HepG2 (cell line): ENCODE measurements around the gene SDHAF3. TPM values are rescaled to one million over a fixed set of nuclear protein-coding genes. Genes with fewer than 3 reads are reported as not detected.

Experiments used
- BATF2 ChIP-seq: sonication (generic); formaldehyde crosslinking; IDR thresholded peaks from 2 replicates; pipeline ENCODE4 v1.8.0; 2022; ENCODE audit warnings: mild to moderate bottlenecking, missing genetic modification reagents, moderate library complexity
- ETS1 ChIP-seq: sonication (generic); formaldehyde crosslinking; IDR thresholded peaks from 2 replicates; pipeline ENCODE4 v1.4.0; 2020; ENCODE audit warnings: missing genetic modification reagents
- FLYWCH1 ChIP-seq: sonication (generic); formaldehyde crosslinking; IDR thresholded peaks from 2 replicates; pipeline ENCODE4 v1.8.1; 2023; ENCODE audit warnings: mild to moderate bottlenecking, missing genetic modification reagents
- GRHL1 ChIP-seq: sonication (generic); formaldehyde crosslinking; conservative IDR thresholded peaks from 2 replicates; pipeline ENCODE4 v1.8.0; 2022; ENCODE audit warnings: missing genetic modification reagents
- PPARG ChIP-seq: conservative IDR thresholded peaks from 2 replicates; pipeline ENCODE4 v1.6.1; 2016; ENCODE audit warnings: missing biosample characterization, missing genetic modification reagents
- RAD21 ChIP-seq: fragments of 450-650 bp; formaldehyde crosslinking; IDR thresholded peaks from 2 replicates; pipeline ENCODE4 v1.5.0; 2020; ENCODE audit warnings: mild to moderate bottlenecking
- RFX1 ChIP-seq: fragments of 450-650 bp; IDR thresholded peaks from 2 replicates; pipeline ENCODE4 v1.6.1; 2017
- SPEN ChIP-seq: sonication (generic); formaldehyde crosslinking; IDR thresholded peaks from 2 replicates; pipeline ENCODE4 v1.5.1; 2020; ENCODE audit warnings: low read depth, mild to moderate bottlenecking, missing genetic modification reagents
- STAG1 ChIP-seq: sonication (generic); formaldehyde crosslinking; IDR thresholded peaks from 2 replicates; pipeline ENCODE4 v1.4.0; 2020; ENCODE audit warnings: missing genetic modification reagents
- STAT6 ChIP-seq: sonication (generic); formaldehyde crosslinking; IDR thresholded peaks from 2 replicates; pipeline ENCODE4 v1.4.0; 2020; ENCODE audit warnings: missing genetic modification reagents, mild to moderate bottlenecking, borderline replicate concordance
- U2AF2 ChIP-seq: fragments of 200-400 bp; formaldehyde crosslinking; IDR thresholded peaks from 2 replicates; pipeline ENCODE4 v1.6.1; 2017; ENCODE audit warnings: low read depth, mild to moderate bottlenecking, low read length
- ZBTB7A ChIP-seq: sonication (generic); formaldehyde crosslinking; IDR thresholded peaks from 2 replicates; pipeline ENCODE4 v1.8.0; 2022; ENCODE audit warnings: mild to moderate bottlenecking, missing genetic modification reagents
- ZFAT ChIP-seq: sonication (generic); formaldehyde crosslinking; conservative IDR thresholded peaks from 2 replicates; pipeline ENCODE4 v1.8.1; 2023; ENCODE audit warnings: missing genetic modification reagents, inconsistent platforms
- ZNF263 ChIP-seq: sonication (generic); formaldehyde crosslinking; IDR thresholded peaks from 2 replicates; pipeline ENCODE4 v1.4.0; 2020; ENCODE audit warnings: missing genetic modification reagents
- ZNF614 ChIP-seq: IDR thresholded peaks from 2 replicates; pipeline ENCODE4 v1.6.1; 2018; ENCODE audit warnings: missing biosample characterization, missing genetic modification reagents, inconsistent platforms, borderline replicate concordance
- ZNF816 ChIP-seq: sonication (generic); formaldehyde crosslinking; IDR thresholded peaks from 2 replicates; pipeline ENCODE4 v1.8.0; 2022; ENCODE audit warnings: missing genetic modification reagents, mild to moderate bottlenecking, borderline replicate concordance
- ZSCAN31 ChIP-seq: sonication (generic); formaldehyde crosslinking; IDR thresholded peaks from 2 replicates; pipeline ENCODE4 v1.5.0; 2020; ENCODE audit warnings: low read depth, mild to moderate bottlenecking, missing genetic modification reagents
- polyA plus RNA-seq, 8 experiments: library from polyadenylated mRNA; depleted of rRNA in 3 of 8; stranded (reverse) in 7 of 8; unstranded in 1 of 8; fragments of >200 nt; fragmentation: Illumina TruSeq in 4 of 8; extraction: Trizol in 4 of 8; gene quantifications; 2 replicates each; pipeline versions ENCODE4 v1.2.1 to v1.2.3, GENCODE V29; 2011 to 2016; ENCODE audit warnings: low read depth in 4 of 8, missing spikeins in 1 of 8, mixed read lengths in 1 of 8; ENCODE audit not compliant: insufficient read depth in 1 of 8
- total RNA-seq, 5 experiments: library from RNA; depleted of rRNA; stranded (reverse); fragments of >200 nt; fragmentation: Illumina TruSeq; extraction: Trizol; gene quantifications; 2 replicates each; pipeline ENCODE4 v1.2.3, GENCODE V29; 2016; ENCODE audit warnings: low read depth in 1 of 5
- TF ChIP-seq, protein P1 (sequence below): sonication (generic); formaldehyde crosslinking; IDR thresholded peaks from 2 replicates; pipeline ENCODE4 v1.5.0; 2020; ENCODE audit warnings: missing genetic modification reagents
- TF ChIP-seq, protein P2 (sequence below): sonication (generic); formaldehyde crosslinking; IDR thresholded peaks from 2 replicates; pipeline ENCODE4 v1.8.0; 2022; ENCODE audit warnings: mild to moderate bottlenecking, missing genetic modification reagents, moderate library complexity

The SDHAF3 gene
- total and polyA plus RNA-seq, 2 of the 13 experiments (the other 11 are each of a cell fraction or from before 2014, with no cell fraction given), result 15.2 to 32.6 TPM

- TF ChIP-seq STAT6 (CRISPR knock-in tag), result peak; percentile 88; the same call in 1 of the 2 replicates
- no peak for TF ChIP-seq ETS1
- TF ChIP-seq RAD21 (CRISPR knock-in tag), result peak; percentile 47; the same call in 1 of the 2 replicates
- no peak for TF ChIP-seq RFX1
- TF ChIP-seq ZSCAN31, result no peak; the same call in 1 of the 2 replicates
- peak; percentile 85; the same call in 1 of the 2 replicates for TF ChIP-seq BATF2 (CRISPR knock-in tag)
- no peak for TF ChIP-seq ZBTB7A
- TF ChIP-seq SPEN, result peak; percentile 94
- TF ChIP-seq, protein P1, sequence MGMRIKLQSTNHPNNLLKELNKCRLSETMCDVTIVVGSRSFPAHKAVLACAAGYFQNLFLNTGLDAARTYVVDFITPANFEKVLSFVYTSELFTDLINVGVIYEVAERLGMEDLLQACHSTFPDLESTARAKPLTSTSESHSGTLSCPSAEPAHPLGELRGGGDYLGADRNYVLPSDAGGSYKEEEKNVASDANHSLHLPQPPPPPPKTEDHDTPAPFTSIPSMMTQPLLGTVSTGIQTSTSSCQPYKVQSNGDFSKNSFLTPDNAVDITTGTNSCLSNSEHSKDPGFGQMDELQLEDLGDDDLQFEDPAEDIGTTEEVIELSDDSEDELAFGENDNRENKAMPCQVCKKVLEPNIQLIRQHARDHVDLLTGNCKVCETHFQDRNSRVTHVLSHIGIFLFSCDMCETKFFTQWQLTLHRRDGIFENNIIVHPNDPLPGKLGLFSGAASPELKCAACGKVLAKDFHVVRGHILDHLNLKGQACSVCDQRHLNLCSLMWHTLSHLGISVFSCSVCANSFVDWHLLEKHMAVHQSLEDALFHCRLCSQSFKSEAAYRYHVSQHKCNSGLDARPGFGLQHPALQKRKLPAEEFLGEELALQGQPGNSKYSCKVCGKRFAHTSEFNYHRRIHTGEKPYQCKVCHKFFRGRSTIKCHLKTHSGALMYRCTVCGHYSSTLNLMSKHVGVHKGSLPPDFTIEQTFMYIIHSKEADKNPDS, result no peak
- TF ChIP-seq U2AF2, result no peak
- TF ChIP-seq ZNF816, result 0 out of 2 replicates have a peak, but pooled peaks have one; percentile 63
- TF ChIP-seq ZNF263, result 0 out of 2 replicates have a peak, but pooled peaks have one; percentile 30
- TF ChIP-seq, protein P2, sequence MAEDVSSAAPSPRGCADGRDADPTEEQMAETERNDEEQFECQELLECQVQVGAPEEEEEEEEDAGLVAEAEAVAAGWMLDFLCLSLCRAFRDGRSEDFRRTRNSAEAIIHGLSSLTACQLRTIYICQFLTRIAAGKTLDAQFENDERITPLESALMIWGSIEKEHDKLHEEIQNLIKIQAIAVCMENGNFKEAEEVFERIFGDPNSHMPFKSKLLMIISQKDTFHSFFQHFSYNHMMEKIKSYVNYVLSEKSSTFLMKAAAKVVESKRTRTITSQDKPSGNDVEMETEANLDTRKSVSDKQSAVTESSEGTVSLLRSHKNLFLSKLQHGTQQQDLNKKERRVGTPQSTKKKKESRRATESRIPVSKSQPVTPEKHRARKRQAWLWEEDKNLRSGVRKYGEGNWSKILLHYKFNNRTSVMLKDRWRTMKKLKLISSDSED (CRISPR knock-in tag), result no peak
- no peak for TF ChIP-seq GRHL1 (CRISPR knock-in tag)
- TF ChIP-seq ZNF614, result peak; percentile 72; the same call in 1 of the 2 replicates
- TF ChIP-seq PPARG (CRISPR knock-in tag), result peak; percentile 56
- no peak for TF ChIP-seq ZFAT (CRISPR knock-in tag)
- TF ChIP-seq FLYWCH1 (CRISPR knock-in tag), result no peak; the same call in 1 of the 2 replicates
- no peak for TF ChIP-seq STAG1 (CRISPR knock-in tag)
These were observed at the start of gene SDHAF3 (continued) for GRCh38 chr7:97117372-97118188.
